CD4-positive, alpha-beta T cell treated with Interleukin-10 for 1 hour (primary cell): Measurements from ENCODE around the gene GGA1.

ENCODE experiments used
- DNase-seq: peaks from one replicate; pipeline ENCODE4 v3.0.0-alpha.2; 2020

The GGA1 gene

DNA sequence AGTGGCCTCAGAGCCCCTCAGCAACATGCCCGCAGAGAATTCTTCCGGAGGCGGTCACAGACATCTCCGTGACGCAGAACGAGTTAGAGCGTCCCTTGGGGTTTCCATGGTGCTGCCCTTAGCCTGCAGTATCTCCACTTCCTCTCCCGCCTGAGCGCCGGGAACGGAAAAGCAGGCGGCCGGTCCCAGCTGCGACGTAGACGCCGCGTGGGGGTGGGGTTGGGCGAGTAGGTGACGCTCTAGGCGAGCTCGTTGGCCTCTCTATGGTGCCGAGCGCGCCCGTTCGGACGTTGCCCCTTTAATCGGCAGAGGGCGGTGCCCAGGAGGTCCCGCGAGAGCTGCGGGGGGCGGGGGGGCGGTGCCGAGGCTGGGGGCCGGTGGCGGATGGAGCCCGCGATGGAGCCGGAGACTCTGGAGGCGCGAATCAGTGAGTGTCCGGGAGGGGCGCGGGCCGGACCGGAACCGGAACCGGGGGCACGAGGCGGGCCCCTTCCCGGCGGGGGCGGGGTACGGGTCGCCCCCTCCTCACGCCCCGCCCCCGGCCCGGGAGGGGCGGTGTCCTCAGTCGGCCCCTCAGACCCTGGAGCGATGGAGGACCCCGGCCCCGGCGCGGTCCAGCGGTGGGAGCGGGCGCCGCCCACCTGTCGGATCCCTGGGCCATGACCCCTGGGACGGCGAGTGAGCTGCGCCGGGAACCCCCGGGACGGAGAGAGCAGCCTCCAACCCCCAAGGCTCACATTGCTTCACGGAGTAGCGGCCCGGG lies at the start of gene GGA1:
Gene GGA1, plus strand, starts transcription at position 358 of the 763 bp plus-strand sequence. Its CDS starts 27 bp downstream, at position 385.
- peak; percentile 98 for DNase-seq

- no peak for DNase-seq
Observed at GRCh38 chr22:37559521-37559900, 49.1 kb upstream of the GGA1 start.

- DNase-seq: no peak
Observed at GRCh38 chr22:37559901-37560607, 48.6 kb upstream of the GGA1 start, which contains the start of gene CDC42EP1. Gene CDC42EP1, plus strand, starts transcription at chr22:37560480. Its CDS starts 5,870 bp downstream, at chr22:37566350.

DNA sequence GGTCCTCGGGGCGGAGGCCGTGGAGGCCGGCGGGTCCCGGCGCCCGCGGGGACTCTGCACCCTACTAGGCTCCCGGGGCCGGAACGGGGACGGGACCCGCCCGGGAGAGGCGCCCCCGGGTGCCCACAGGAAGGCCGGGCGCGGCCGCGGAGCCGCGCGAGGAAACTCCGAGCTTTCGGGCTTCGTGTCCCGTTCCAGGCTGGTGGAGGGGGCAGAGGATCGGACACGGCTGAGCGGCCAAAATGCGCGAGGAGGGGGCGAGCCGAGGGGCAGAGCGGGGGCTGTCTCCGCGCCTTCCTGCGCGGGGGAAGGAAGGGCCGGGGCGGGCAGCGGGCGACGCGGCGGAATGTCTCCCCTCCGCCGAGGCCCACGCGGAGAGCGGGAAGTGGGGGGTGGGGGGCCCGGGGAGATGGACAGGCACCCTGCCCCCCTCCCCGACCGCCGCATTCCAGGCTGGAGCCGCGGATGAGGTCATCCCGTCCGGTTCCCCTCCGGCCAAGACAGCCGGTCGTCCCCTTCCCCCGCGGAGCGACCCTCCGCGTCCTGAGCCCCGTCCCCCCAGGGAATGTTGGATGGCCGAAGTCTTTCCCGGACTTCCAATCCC lies 47.9 kb upstream of the GGA1 start:
- DNase-seq: no peak

DNA sequence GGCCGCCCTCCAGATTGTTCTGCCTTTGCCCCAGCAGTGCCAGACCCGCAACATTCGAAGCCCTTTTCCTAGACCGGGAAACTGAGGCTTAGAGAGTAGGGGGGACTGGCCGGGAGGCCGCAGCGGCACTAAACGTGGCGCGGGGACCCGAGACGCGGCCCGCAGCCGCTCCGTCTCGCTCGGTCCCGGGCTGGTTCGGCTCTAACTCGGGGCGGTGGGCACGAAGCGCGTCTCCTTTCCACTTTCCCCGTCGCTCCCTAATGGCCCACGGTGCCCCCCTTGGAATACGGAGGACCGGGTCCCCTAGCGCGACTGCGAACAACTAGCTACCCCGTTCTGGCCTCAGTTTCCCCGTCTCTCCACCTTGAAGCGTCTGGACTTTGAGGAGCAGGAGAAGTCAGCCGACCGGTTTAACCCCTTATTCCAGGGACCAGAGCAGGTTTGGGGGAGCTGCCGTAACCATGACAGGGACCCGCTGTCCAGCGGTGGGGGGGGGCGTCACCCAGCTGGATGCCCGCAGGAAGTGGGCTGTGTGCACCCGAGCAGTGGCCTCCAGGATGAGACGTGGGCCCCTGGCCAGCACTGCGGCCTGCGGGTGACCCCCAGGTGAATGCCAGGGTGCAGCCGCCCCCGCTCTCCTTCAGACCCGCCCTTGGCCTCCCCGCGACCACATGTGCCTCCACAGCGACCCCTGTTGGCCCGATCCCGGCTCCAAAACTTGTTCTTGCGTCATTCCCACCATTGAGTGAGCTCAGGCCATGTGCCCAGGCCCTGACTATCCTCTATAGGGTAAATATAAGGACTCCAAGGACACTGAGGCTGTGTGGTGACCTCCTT lies 47.2 kb upstream of the GGA1 start:
- DNase-seq: peak; percentile 78

DNA sequence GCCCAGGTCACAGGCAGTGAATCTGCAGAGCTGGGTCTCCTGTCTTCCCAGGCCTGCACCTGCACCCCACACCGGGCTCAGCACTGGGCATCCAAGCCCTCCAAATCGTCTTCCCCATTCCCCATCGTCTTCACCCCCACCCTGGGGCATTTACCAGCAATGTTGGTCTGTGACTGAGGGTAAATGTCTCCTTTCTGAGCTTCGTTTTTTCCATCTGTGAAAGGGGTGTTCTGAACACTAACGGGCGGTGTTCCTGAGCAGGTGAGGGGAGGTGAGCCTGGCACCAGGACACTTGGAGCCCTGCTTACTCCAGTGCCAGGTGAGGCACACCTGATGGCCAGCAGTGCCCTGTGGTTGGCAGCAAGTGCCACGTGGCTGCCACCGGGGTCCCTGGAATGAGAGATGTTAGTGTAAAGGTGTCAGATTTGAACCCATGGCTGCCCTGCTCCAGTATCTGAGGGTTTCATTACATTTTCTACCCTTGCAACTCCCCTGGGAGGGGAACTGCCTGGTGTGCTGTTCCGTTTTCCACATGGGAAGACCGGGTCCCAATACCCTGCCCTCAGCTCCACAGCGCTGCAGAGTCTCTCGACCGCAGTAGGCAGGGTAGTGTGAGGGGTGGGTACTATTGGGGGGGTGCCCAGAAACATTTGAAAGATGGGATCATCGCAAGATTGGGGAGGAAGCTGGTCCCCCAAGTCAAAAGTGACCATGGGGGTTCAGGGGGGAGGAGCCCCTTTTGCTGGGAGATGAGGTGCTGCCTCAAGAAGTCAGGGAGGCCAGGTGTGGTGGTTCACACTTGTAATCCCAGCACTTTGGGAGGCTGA lies 46.4 kb upstream of the GGA1 start:
- DNase-seq: no peak

DNA sequence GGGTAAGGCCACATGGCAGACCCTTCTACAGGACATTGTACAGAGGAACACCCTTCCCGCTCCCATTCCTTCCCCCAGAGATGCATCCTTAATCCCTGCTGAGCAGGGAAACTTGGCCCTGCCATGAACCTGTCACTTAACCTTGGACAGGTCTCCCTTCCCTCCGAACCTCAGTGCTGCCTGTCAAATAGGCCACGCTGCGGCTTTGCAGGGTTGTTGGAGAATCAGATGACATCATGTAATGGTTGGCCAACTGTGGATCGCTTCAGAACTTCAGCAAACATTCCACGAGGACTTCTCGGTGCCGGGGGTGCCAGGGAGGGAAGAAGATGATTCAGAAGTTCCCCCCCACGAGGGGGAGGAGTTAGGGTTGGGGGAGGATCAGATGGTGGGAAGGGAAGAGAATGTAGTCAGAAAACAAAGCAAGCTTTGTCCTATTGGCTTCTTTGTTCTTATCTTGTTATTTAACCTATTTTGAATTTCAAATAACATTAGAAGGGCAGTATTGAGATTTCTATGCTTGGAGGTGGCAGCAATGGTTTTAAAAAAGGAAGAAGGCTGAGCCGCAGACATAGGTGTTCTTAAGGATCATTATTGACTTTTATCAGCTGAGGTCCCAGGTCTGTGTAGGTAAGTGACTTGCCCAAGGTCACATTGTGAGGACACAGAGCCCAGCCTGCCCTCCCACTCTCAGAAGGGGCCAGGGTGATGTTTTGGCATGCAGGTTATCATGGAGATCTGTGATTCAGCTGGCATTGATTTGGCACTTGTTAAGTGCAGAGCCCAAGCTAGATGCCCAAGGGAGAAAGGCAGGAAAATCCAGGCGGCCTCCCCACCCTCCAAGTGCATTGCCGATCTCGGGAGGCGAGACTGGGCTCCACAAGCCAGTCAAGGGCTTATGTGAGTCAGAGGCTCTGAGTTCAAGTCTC lies 45.2 kb upstream of the GGA1 start:
- no peak for DNase-seq

- no peak for DNase-seq
Observed at GRCh38 chr22:37564111-37564711, 44.4 kb upstream of the GGA1 start.

- no peak for DNase-seq
Observed at GRCh38 chr22:37565830-37566229, 42.8 kb upstream of the GGA1 start.

DNA sequence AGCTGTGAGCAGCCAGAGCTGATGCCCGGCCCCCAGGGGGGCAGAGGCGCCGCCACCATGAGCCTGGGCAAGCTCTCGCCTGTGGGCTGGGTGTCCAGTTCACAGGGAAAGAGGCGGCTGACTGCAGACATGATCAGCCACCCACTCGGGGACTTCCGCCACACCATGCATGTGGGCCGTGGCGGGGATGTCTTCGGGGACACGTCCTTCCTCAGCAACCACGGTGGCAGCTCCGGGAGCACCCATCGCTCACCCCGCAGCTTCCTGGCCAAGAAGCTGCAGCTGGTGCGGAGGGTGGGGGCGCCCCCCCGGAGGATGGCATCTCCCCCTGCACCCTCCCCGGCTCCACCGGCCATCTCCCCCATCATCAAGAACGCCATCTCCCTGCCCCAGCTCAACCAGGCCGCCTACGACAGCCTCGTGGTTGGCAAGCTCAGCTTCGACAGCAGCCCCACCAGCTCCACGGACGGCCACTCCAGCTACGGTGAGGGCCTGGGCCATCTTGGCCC lies 42.3 kb upstream of the GGA1 start:
- DNase-seq: peak; percentile 58

- DNase-seq: peak; percentile 93
Observed at GRCh38 chr22:37566903-37567798, 41.5 kb upstream of the GGA1 start.

GRCh38 chr22:37568012-37568411 lies 40.6 kb upstream of the GGA1 start:
- no peak for DNase-seq

GRCh38 chr22:37568448-37569008 lies 40.1 kb upstream of the GGA1 start:
- DNase-seq: no peak

- no peak for DNase-seq
Observed at GRCh38 chr22:37569009-37569920, 39.4 kb upstream of the GGA1 start.

DNA sequence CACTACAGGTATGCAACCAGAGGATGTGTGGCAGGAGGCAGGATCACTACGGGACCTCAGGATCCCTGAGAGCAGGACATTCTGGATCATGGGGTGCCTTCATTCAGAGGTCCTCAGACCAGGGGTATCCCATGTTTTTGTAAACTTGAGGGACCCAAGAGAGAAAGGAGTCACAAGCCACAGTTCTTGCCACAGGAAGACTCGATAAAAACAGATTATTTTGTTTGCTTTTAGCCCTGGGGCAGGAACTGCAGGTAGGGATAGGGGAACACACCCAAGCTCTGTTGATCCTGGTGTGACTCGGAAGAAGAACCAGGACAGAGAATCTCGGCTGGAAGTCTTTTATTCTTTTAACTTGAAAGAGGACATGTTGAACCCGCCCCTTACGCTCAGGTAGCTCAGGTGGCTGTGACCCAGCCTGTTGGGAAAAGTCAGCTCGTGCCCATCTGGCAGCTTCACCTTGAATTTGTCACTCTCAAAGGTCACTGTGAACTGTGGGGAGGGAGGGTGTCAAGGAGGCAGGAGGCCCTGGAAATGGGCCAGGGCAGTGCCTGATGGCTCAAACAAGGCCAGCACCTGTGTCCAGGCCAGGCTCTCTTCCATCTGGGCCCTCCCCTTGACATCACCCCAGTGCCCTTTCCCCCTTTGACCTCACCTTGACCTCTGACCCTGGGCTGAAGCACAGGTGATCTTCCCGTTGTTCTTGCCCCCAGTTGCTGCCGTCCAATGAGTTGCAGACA lies 38.5 kb upstream of the GGA1 start:
- DNase-seq: no peak

DNA sequence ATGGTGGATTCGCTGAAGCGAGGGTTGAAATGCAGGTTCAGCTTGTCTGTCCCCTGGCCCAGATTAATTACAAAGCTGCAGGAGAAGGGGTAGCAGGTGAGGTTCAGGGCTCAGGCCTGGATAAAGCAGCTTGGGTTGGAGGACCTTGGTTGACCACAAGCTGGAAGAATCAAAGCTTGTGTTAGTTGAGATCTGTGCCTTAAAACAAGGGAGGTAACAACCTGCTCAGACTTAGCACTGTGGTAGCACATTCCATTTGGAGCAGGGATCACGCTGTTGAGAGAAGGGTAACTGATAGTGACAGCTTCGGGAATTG lies 38.0 kb upstream of the GGA1 start:
- no peak for DNase-seq
